Measurements from ENCODE around the gene CHRNA4.
"Not testable (repeated sequence)": the region's sequence is repeated elsewhere in the genome, so short reads cannot be mapped to it uniquely, and the experiment has no call there.

The CHRNA4 gene

DNA sequence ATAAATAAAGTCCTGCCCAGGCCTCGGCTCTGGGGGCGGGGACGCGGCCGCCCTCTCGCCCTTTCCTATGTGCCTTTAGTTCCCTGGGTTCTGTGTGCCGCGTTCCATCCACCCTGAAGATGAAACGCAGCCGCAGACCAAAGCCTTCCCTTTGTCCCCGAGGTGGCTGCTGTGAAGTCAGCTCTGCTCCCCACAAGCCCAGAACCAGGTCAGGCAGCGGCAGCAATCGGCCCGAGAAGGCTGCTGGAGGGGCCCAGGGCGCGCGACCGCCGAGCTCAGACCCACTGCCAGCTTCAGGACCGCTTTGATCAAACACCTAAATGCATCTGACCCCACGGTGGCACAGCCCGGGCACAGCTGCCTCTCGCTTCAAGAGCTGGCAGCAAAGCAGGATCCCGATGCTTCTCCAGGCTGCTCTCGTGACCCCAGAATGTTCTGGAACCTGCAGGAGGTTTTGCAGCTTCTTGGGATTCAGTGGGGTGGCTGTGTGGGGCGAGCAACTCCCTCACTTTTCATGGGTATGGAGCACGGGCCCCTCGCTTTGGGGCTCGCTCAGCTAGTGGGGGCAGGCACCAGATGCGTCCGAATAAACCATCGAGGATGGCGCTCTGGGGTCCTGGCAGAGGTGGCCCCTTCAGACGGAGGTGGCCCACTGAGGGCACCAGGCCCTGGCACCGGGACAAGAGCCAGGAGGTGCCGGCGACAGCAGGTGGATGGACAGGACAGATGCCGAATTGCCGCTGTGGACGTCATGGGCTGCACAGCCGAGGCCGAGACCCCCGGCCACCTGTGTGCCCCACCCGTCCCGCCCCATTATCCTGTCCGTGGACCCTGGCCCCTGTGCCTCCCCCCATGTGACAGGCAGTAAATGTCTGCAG lies 13.0 kb downstream of the CHRNA4 start:
- DNase-seq = no peak

DNA sequence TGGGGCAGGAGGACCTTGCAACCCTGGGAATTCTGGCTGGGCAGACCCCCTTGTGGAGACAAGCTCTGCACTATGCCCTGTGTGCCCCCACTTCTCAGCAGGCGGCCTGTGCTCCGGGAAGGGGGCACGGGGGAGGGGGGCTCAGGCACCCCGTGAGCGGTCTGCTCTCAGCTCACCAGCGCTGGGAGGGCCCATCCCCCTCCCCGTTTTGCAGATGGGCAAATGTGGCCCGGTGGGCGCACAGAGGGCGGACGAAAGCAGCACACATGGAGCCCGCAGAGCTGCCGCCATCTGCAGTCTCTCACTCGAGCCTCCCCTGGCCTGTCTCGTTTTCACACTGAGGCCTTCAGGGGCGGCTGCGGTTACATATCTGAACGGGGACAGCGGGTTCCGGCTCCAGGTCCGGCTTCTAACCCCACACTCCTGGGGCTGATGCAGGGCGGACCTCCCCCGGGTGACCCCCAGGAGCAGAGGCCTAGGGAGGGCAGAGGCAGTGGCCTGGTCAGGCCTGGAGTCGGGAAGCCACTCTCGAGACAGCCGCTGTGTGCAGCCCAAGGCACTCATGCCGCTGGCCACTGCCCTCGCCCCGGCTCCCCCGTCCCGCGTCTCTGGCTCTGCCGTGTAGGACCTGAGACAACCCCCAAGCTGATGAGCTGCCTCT lies 13.9 kb downstream of the CHRNA4 start:
- DNase-seq = no peak

DNA sequence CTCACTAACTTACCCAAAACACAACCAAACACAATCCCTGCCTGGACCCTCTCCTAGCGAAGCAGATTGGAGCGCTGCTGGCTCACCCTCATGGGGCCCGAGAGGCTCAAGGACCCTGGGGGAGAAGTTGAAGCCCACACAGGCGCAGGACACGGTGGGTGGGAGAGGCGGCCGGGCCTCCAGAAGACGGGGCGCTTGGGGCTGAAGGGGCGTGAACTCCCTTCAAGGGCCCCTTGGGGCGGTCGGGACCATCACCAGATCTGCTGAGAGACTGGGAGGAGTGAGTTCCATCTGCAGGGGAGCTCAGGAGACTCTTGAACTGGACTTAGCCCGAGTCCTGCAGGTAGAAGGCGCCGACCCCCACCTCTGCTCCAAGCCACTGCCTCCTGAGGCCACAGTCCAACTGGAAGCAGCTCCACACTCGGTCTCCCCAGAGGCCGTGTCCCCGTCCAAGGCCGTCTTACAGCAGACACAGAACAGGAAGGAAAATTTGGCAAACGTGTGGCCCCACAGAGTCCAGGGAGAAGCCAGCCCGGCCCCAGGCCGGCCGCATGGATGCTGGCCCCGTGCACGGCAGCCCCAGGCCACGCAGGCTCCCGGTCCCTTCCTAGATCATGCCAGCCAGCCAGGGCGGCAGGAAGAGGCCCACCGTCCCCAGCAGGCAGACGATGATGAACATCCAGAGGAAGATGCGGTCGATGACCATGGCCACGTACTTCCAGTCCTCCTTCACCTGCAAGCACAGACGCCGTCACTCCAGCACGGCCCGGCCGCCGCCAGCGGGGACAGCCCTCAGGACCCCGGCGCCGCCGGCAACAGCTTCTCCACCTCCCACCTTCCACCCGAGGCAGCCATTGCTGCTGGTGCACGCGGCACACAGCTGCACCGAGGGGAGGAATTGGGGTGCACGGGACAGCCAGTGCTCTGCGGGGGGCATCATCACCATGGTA lies 14.7 kb downstream of the CHRNA4 start:
- DNase-seq = no peak

DNA sequence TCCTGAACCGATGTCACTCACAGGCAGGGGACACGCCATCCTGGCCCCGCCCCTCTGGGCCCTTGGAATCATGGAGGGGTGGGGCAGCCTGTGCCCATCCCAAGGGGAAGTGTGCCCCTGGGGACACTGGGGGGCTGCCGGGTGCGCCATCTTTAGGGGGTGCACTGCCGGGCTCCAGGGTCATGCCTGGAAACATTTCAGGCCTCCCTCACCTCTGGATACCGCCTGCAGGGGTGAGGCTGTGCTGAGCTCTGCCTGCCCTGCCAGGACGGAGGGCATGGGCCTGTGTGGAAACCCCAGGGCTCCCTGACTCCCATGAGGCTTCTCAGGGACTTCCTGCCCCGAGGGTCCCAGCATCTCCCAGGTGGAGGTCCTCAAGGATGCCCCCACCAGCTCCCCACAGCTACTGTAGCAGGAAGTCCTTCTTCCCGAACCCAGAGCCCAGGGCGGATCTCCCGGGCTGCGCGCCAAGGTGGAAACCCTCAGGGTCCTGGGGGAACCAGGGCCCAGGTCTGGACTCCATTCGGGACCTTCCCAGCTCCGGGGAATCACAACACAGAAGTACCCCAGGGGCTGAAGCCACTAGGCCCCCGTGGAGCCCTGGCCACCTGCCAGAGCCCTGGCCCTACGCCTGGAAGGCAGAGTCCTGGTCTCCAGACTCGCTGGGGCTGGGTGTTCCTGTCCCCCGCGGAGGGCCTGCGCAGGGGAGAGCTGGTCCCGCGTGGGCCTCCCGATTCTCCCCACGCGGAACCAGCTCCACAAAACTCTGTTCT lies 15.6 kb downstream of the CHRNA4 start:
- DNase-seq = no peak

DNA sequence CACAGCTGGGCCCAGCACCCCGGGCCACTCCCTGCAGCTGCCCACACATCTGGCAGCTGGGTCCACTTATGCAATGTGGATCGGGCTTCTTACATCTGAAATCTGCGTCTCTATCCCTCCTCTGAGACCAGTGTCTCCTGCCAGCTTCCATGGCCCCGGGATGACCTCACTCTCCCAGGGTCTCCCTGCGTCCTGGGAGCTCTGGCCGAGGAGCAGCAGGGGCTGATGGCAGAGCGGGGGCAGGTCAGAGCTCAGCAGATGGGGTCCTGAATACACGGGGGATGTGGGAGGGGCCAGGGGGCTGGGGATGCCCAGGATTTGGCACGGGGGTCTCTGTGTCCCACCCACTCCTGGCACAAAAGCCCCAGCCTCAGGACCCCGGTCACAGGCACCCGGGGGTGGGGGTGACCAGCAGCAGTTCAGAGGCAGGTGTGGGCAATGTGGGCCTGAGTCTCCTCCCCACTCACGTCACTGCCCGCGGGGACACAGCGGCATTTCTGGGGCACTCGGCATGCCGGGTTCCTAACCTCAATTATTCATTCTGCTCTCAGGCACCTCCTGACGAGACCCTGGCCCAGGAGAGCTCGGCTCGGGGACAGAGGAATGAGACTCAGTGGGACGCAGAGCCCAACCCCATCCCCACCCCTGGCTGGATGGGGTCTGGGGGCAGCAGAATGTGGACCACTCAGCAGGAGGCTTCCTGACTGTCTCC lies 16.4 kb downstream of the CHRNA4 start:
- DNase-seq = no peak

DNA sequence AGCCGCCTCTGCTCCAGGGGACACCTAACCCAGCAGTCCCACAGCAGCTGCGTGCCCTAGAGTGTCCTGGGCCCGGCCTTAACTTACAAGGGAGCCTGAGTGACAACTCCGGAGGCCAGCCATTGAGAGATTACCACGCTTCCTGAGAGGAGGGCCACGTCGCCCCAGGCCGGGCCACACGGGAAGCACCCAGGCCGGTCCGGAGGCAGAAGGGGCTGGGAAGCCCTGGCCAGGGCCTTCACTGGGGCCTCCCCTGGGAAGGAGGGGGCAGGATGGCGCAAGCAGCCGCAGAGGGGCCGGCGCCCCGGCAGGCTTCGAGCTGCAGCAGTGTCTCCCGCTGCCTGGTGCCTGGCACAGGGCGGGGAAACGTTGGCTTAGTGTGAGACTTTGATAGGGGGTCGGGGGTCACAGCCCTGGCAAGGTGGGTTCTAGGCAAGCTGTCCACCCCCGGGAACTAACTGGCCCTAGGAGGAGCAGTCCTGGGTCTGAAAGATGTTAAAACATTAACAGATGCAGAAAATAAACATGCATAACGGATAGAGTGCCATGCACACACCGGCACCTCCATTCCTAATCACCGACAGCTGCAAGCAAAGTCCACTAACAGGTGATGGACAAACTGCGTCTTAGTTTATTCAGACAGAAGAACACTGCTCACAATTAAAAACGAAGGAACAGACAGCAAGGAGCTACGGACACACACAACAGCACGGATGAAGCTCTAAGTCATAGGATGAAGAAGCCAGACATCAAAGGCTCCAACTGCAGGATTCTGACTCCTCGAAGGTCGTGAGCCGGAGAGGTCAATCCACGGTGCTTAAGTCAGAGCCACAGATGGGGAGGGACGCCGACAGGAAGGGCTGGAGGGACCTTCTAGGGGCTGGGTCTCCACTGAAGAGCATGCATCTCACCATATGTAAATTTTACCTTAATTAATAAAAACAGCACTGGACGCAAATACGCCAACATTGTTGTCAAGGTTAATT lies 17.4 kb downstream of the CHRNA4 start:
- DNase-seq = peak in 1 of 3 experiments; percentile 7

DNA sequence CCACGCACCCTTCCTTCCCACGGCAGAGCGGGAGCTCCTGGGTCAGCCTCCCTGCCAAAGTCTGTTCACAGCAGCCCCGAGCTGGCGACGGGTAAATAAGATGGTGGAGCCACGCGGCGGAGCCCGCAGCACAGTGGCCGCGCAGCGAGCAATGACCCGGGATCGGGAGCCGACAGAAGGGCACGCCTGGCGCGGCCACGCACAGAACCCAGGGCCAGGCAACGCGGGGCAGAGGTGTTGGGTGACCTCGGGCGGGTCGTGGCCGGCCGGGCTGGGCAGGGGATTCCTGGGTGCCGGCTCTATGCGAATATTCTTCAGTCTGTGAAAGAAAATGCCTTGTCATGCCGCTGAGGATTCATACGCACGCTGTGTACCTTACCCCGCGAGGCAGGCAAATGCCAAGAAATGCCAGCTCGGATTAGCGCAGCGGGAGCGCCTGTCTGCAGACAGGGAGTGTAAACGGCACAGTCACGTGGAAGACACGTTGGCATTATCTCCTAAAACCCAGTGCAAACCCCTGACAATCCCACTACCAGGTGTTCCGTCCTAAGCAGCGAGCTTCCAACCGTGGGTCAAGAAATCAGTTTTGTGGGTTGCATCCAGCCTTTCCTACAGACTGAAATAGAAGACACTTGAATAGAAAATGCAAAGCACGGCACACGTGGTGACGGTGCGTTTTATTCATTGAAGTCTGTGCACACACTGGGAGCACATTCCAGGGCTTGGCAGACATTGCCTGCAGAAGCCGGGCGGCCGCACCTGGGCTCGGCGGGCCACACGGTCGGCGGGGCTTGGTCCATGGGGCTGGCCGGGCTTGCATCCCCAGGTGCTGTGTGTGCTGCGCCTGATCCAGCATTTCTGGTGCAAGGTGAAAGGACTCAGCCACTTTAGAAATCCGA lies 18.3 kb downstream of the CHRNA4 start:
- DNase-seq = peak in 2 of 3 experiments; percentile 21 to 53

DNA sequence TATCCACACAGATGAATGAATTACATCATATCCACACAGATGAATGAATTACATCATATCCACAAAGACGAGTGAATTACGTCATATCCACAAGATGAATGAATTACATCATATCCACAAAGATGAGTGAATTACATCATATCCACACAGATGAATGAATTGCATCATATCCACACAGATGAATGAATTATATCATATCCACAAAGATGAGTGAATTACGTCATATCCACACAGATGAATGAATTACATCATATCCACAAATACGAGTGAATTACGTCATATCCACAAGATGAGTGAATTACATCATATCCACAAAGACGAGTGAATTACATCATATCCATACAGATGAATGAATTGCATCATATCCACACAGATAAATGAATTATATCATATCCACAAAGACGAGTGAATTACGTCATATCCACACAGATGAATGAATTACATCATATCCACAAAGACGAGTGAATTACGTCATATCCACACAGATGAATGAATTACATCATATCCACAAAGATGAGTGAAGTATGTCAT lies 20.9 kb downstream of the CHRNA4 start:
- DNase-seq = not testable (repeated sequence)

DNA sequence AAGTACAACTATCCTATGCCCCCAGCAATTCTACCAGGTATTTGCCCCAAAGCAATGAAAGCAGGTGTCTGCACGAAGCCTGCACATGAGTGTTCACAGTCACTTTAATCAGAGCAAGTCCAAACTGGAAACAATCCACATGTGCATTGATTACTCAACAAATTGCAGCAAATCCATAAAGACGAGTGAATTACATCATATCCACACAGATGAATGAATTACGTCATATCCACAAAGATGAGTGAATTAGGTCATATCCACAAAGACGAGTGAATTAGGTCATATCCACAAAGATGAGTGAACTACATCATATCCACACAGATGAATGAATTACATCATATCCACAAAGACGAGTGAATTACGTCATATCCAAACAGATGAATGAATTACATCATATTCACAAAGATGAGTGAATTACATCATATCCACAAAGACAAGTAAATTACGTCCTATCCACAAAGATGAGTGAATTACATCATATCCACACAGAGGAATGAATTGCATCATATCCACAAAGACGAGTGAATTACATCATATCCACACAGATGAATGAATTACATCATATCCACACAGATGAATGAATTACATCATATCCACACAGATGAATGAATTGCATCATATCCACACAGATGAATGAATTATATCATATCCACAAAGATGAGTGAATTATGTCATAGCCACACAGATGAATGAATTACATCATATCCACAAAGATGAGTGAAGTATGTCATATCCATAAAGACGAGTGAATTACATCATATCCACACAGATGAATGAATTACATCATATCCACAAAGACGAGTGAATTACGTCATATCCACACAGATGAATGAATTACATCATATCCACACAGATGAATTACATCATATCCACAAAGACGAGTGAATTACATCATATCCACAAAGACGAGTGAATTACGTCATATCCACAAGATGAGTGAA lies 21.7 kb downstream of the CHRNA4 start:
- DNase-seq = not testable (repeated sequence)

DNA sequence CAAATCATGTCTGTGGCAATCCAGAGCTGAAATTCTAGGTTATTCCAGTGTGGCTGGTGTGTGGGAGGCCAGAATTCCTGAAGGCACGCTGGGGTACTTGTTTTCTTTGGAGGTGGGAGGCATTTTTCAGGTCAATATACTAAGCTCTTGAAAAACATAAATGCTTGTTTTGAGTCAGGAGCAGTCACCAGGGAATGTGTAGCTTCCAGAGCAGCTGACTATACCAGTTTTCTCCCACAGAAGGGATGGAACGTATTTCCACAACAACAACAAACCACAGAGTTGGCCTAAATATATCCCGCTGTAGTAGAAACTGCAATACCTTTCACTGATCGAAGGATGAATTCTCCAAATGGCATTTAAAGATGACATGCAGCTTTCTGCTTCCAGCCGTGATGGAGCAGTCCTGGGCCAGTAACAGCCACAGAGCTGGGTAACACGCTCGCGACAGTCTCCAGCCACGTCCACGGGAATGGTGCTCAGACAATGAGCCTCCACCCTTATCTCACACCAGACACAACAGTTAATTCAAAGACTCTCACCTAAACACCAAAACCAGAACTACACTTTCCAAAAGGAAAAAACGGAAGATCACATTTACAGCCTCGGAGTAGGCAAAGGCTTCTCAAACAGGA lies 23.2 kb downstream of the CHRNA4 start:
- DNase-seq = no peak

DNA sequence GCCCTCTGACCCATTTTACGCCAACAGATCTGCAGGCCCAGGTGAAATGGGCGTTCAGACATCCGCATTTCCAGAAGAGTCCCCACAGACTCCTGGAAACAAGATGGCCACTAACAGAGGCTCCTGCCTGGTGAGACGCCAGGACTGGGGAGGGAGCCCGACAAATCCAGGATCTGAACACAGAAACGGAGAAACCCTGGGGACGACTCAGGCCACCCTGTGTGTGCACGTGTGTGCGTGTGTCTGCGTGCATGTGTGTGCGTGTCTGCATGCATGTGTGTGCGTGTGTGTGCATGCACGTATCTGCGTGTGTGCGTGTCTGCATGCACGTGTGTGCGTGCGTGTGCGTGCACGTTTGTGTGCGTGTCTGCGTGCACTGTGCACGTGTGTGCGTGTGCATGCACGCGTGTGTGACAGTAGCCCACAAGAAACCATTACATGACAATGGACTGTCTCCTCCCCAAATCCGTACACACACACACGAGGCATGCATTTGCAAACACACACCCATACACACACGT lies 24.9 kb downstream of the CHRNA4 start:
- DNase-seq = no peak

DNA sequence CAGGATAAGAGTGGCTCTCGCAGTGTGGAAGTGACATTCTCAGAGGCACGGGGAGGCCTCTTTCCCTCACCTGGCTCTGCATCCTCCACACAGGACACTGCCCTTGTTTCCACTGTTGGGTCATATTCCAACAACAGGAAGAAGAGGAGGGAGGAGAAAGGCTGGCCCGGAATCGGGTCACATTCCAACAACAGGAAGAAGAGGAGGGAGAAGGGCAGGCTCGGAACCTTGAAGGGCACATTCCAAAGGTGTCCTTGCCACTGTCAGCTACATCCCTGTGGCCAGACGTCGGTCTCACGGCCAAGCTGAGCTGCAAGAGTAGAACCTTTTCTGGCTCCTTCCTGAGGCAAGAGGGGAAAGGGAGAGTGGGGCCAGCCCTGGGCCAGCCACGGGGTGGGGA lies 25.4 kb downstream of the CHRNA4 start:
- no peak for DNase-seq

DNA sequence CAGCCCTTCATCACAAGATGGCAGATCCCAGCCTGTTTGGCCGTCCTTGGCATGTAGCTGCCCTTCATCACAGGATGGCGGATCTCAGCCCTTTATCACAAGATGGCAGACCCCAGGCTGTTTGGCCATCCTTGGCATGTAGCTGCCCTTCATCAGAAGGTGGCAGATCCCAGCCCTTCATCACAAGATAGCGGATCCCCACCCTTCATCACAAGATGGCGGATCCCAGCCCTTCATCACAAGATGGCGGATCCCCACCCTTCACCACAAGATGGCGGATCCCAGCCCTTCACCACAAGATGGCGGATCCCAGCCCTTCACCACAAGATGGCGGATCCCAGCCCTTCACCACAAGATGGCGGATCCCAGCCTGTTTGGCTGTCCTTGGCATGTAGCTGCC lies 26.1 kb downstream of the CHRNA4 start:
- not testable (repeated sequence) for DNase-seq

DNA sequence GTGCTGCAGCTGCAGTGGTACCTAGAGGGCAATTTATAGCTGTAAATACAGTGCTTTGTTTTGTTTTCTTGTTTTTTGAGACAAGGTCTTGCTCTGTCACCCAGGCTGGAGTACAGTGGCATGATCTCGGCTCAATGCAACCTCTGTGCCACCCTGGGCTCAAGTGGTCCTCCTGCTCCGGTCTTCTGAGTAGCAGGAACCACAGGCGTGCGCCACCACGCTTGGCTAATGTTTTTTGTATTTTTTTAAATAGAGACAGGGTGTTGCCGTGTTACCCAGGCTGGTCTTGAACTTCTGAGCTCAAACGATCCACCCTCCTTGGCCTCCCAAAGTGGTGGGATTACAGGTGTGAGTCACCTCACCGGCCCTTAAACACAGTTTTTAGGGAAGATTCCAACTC lies 26.8 kb downstream of the CHRNA4 start:
- DNase-seq = no peak

DNA sequence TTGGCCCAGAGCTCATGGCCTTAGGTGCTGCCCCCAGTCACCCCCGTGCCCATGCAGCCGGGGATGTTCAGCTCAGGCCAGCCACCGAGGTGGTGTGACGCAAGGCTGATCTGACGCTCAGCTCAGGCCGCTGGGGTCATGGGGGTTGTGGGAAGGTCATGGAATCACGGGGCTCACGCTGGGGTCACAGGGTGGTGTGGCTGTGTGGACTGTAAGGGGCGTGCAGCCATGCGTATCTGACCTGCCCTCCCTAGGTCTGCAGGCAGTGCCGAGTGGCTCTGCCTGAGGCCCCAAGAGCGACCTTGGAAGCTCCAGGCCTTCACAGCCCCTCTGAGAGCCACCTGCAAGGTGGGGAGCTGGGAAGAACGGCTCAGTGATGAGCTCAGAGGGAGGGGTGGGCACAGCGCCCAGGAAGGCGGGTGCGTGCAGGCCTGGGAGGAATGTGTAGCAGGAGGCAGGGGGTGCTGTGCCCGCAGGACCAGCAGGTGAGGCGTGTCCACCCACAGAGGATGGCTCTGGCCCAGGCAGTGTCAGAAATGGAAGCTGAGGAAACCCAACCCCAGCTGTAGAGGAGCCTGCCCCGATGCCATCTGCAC lies 27.8 kb downstream of the CHRNA4 start:
- no peak for DNase-seq

DNA sequence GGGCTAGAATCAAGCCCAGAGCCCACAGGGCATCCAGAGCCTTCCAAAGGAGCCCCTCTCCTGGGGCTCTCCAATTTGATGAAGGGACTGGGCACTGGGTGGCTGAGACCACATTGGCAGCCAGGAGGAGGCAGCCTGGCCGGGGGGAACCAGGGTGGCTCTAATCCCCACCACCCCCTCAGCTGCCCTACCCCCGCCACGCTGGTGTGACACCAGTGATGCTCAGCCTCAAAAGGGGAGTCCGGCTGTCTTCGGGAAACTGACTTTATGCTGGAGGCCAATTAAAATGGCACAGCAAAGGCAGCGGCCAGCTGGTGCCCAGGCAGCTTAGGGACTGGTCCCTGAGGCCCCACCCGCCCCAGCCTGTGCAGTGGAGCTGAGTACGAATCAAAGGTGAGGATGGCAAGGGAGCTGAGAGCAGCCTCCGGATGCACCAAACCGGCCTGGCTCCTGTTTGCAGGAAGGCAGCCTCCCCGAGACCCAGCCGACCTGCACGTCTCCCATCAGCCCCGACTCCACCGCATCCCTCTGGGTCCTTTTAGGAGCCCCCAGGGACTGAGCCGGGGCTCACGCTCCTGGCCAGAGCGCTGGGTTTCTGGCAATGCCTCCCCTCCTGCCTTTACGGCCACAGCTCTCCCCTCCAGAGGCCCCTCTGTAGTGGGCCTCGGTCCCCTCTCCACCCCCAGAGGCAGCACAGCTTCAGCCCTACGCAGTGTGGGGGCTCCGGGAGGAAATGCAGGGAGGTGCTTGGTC lies 28.5 kb downstream of the CHRNA4 start:
- DNase-seq = no peak
